HepG2 (cell line): ENCODE data around the gene CTPS2. TPM values are rescaled to one million over a fixed set of nuclear protein-coding genes. Genes with fewer than 3 reads are reported as not detected.

Experiments used
- ATAC-seq: fragments of 200-7000 bp; cut with Tn5 transposase; 3 replicates; pipeline ENCODE4 v1.9.1; 2020; ENCODE audit warnings: mild to moderate bottlenecking, moderate library complexity
- BruUV-seq: library from RNA; stranded (reverse); fragments of 400-500 nt; replicated peaks from 2 replicates; lab custom pipeline; 2021; lab: Mats Ljungman, UMichigan
- CTCF ChIA-PET: fragments of 300-600 bp; formaldehyde crosslinking; extraction: SDS; loops from one replicate; lab custom pipeline; 2021; ENCODE audit warnings: low total read pairs, inconsistent platforms, low intra/inter-chr PET ratio; lab: Yijun Ruan, JAX
- POLR2A ChIA-PET: fragments of 350-600 bp; sonication (Branson Sonifier 250); formaldehyde crosslinking; loops from one replicate; lab custom pipeline; 2020; ENCODE audit warnings: antibody characterized with exemption, inconsistent platforms; lab: Yijun Ruan, JAX
- DNase-seq: peaks from one replicate; pipeline ENCODE4 v3.0.0-alpha.2; 2015; ENCODE audit warnings: low spot score
- FAIRE-seq: peaks from 3 replicates; lab custom pipeline; 2011; peaks lifted over from hg19 to GRCh38; lab: Jason Lieb, UNC
- H2AFZ ChIP-seq: one replicate; pipeline ENCODE4 v1.6.1; 2011; ENCODE audit warnings: low read length, inconsistent platforms
- H3K27ac ChIP-seq: fragments of 300-600 bp; 3 replicates; pipeline ENCODE4 v1.8.0; 2011; ENCODE audit warnings: mixed run types, mild to moderate bottlenecking, mixed read lengths, low read length, inconsistent platforms; ENCODE audit not compliant: insufficient read depth; ENCODE audit errors: extremely low read length
- H3K27me3 ChIP-seq, 2 experiments: fragments of 200-600 bp in 1 of 2; 2 replicates in 1 of 2; 3 replicates in 1 of 2; pipeline versions ENCODE4 v1.6.0 to v1.8.0; 2011; ENCODE audit warnings: low read length in 2 of 2, mild to moderate bottlenecking in 2 of 2, moderate library complexity in 2 of 2, inconsistent platforms in 1 of 2; ENCODE audit not compliant: insufficient read depth in 2 of 2, control insufficient read depth in 1 of 2
- H3K36me3 ChIP-seq, 2 experiments: fragments of 200-600 bp in 1 of 2; replicated peaks in 1 of 2; 2 replicates in 1 of 2; 3 replicates in 1 of 2; pipeline versions ENCODE4 v1.5.1 to v1.8.0; 2011; ENCODE audit warnings: low read length in 2 of 2, inconsistent platforms in 1 of 2; ENCODE audit not compliant: insufficient read depth in 2 of 2, control insufficient read depth in 1 of 2
- H3K4me1 ChIP-seq: 2 replicates; pipeline ENCODE4 v1.5.1; 2012; ENCODE audit warnings: low read length, inconsistent platforms; ENCODE audit not compliant: insufficient read depth
- H3K4me2 ChIP-seq: 2 replicates; pipeline ENCODE4 v1.6.0; 2011; ENCODE audit warnings: low read depth, low read length, inconsistent platforms
- H3K4me3 ChIP-seq, 3 experiments: fragments of 200-600 bp in 1 of 3; sonication (generic), shearing (Covaris generic) in 1 of 3; replicated peaks in 1 of 3; 2 replicates each; pipeline ENCODE4 v1.5.1; 2011 to 2016; ENCODE audit warnings: low read length in 3 of 3, inconsistent platforms in 2 of 3, low read depth in 2 of 3, mild to moderate bottlenecking in 2 of 3, control low read depth in 1 of 3, mixed read lengths in 1 of 3; ENCODE audit not compliant: insufficient read depth in 1 of 3
- H3K79me2 ChIP-seq: one replicate; pipeline ENCODE4 v1.6.1; 2011; ENCODE audit warnings: low read length, inconsistent platforms; ENCODE audit not compliant: insufficient read depth
- H3K9ac ChIP-seq: 2 replicates; pipeline ENCODE4 v1.6.0; 2011; ENCODE audit warnings: mild to moderate bottlenecking, low read depth, low read length, inconsistent platforms; ENCODE audit not compliant: insufficient read depth
- H3K9me3 ChIP-seq: 2 replicates; pipeline ENCODE4 v1.5.1; 2012; ENCODE audit warnings: mild to moderate bottlenecking, low read length
- H4K20me1 ChIP-seq: 2 replicates; pipeline ENCODE4 v1.6.0; 2011; ENCODE audit warnings: inconsistent platforms, mild to moderate bottlenecking, low read length, moderate library complexity; ENCODE audit not compliant: insufficient read depth
- CSRNP2 ChIP-seq: sonication (generic); formaldehyde crosslinking; conservative IDR thresholded peaks from 2 replicates; pipeline ENCODE4 v1.8.0; 2022; ENCODE audit warnings: low read depth, missing genetic modification reagents
- GTF3A ChIP-seq: sonication (generic); formaldehyde crosslinking; conservative IDR thresholded peaks from 2 replicates; pipeline ENCODE4 v1.4.0; 2020; ENCODE audit warnings: mild to moderate bottlenecking, missing genetic modification reagents
- MEIS1 ChIP-seq: sonication (generic); formaldehyde crosslinking; IDR thresholded peaks from 2 replicates; pipeline ENCODE4 v1.9.0; 2021; ENCODE audit warnings: mild to moderate bottlenecking, missing genetic modification reagents, moderate library complexity, borderline replicate concordance
- POLR2AphosphoS2 ChIP-seq: IDR thresholded peaks from 2 replicates; pipeline ENCODE4 v1.6.1; 2011; ENCODE audit warnings: low read depth, low read length, improper control_type of control experiment
- SMARCC2 ChIP-seq: fragments of 450-650 bp; IDR thresholded peaks from 2 replicates; pipeline ENCODE4 v1.6.1; 2017; ENCODE audit warnings: antibody characterized with exemption, mild to moderate bottlenecking
- SRY ChIP-seq: sonication (generic); formaldehyde crosslinking; IDR thresholded peaks from 2 replicates; pipeline ENCODE4 v1.8.0; 2022; ENCODE audit warnings: mild to moderate bottlenecking, missing genetic modification reagents
- SUZ12 ChIP-seq: fragments of 150-350 bp; IDR thresholded peaks from 2 replicates; pipeline ENCODE4 v1.6.1; 2014; ENCODE audit warnings: low read depth, low read length
- TBP ChIP-seq: sonication (generic); formaldehyde crosslinking; IDR thresholded peaks from 2 replicates; pipeline ENCODE4 v1.5.0; 2020; ENCODE audit warnings: missing genetic modification reagents
- TFDP2 ChIP-seq: sonication (generic); formaldehyde crosslinking; IDR thresholded peaks from 2 replicates; pipeline ENCODE4 v1.4.0; 2020; ENCODE audit warnings: missing genetic modification reagents
- TMF1 ChIP-seq: sonication (generic); formaldehyde crosslinking; IDR thresholded peaks from 2 replicates; pipeline ENCODE4 v1.8.1; 2022; ENCODE audit warnings: low read depth, missing genetic modification reagents
- UBTF ChIP-seq: sonication (generic); formaldehyde crosslinking; IDR thresholded peaks from 2 replicates; pipeline ENCODE4 v1.4.0; 2020; ENCODE audit warnings: mild to moderate bottlenecking, missing genetic modification reagents
- ZBTB25 ChIP-seq: IDR thresholded peaks from 2 replicates; pipeline ENCODE4 v1.6.1; 2018; ENCODE audit warnings: missing genetic modification reagents
- ZBTB38 ChIP-seq: sonication (generic); formaldehyde crosslinking; IDR thresholded peaks from 2 replicates; pipeline ENCODE4 v1.5.1; 2020; ENCODE audit warnings: mild to moderate bottlenecking, missing genetic modification reagents
- ZNF512 ChIP-seq: sonication (generic); formaldehyde crosslinking; IDR thresholded peaks from 2 replicates; pipeline ENCODE4 v1.4.0; 2020; ENCODE audit warnings: mild to moderate bottlenecking, missing genetic modification reagents
- ZNF629 ChIP-seq: sonication (generic); formaldehyde crosslinking; conservative IDR thresholded peaks from 2 replicates; pipeline ENCODE4 v1.5.0; 2020; ENCODE audit warnings: missing genetic modification reagents
- ZNF773 ChIP-seq: sonication (generic); formaldehyde crosslinking; IDR thresholded peaks from 2 replicates; pipeline ENCODE4 v1.4.0; 2020; ENCODE audit warnings: missing genetic modification reagents, borderline replicate concordance
- ZSCAN9 ChIP-seq: IDR thresholded peaks from 2 replicates; pipeline ENCODE4 v1.6.1; 2016; ENCODE audit warnings: borderline replicate concordance
- WGBS: methylation state at CpG from one replicate; pipeline ENCODE4 v1.1.6; 2017; ENCODE audit warnings: low lambda C conversion rate; 5-methylcytosine and 5-hydroxymethylcytosine counted together
- in situ Hi-C: cut with HindIII; loops from 2 replicates; pipeline ENCODE4 v1.10.0; 2017; ENCODE audit warnings: low pct_unique_long_range_greater_than_20kb; ENCODE audit not compliant: extremely low pct_ligation_motif_present
- intact Hi-C: fragments of 100-400 bp; cut with micrococcal nuclease; formaldehyde crosslinking; loops from one replicate; pipeline ENCODE4 v1.10.0; 2022; ENCODE audit not compliant: unreplicated experiment
- polyA plus RNA-seq, 8 experiments: library from polyadenylated mRNA; depleted of rRNA in 3 of 8; stranded (reverse) in 7 of 8; unstranded in 1 of 8; fragments of >200 nt; fragmentation: Illumina TruSeq in 4 of 8; extraction: Trizol in 4 of 8; gene quantifications; 2 replicates each; pipeline versions ENCODE4 v1.2.1 to v1.2.3, GENCODE V29; 2011 to 2016; ENCODE audit warnings: low read depth in 4 of 8, missing spikeins in 1 of 8, mixed read lengths in 1 of 8; ENCODE audit not compliant: insufficient read depth in 1 of 8
- total RNA-seq, 5 experiments: library from RNA; depleted of rRNA; stranded (reverse); fragments of >200 nt; fragmentation: Illumina TruSeq; extraction: Trizol; gene quantifications; 2 replicates each; pipeline ENCODE4 v1.2.3, GENCODE V29; 2016; ENCODE audit warnings: low read depth in 1 of 5

Gene CTPS2
- total and polyA plus RNA-seq, 2 of the 13 experiments (the other 11 are each of a cell fraction or from before 2014, with no cell fraction given): 10.3 to 26.1 TPM

GRCh38 chrX:16665089-16665488, 47.4 kb downstream of the CTPS2 start (continued):
- no peak for TF ChIP-seq CSRNP2
- no peak for TF ChIP-seq ZNF512 (CRISPR knock-in tag)

GRCh38 chrX:16664626-16665025, 47.8 kb downstream of the CTPS2 start:
- Histone ChIP-seq H3K27me3 (no peaks in the 10 kb centered on the region), H3K4me2 (no peak overlapping the region), H3K4me3 (no peak overlapping the region), H3K27ac (no peak overlapping the region), H3K36me3 (peaks cover 3 to 18% of the 10 kb centered on the region in 2 experiments; a peak in 3 of 5 replicates), H3K4me1 (no peaks in the 10 kb centered on the region), H4K20me1 (no peaks in the 10 kb centered on the region), H3K79me2 (no peaks in the 10 kb centered on the region), H3K9me3 (no peaks in the 10 kb centered on the region), H3K9ac (no peak overlapping the region), H2AFZ (no peak overlapping the region)
- in situ Hi-C loops (loop anchor here (25.0 kb wide), 1 partner anchor 202 kb away; no protein-coding TSS in a partner anchor), intact Hi-C loops (no loop called here)
- WGBS: 94% methylated on average over 2 of the region's 2 CpGs
- POLR2A ChIA-PET: no interaction called here
- no peak for FAIRE-seq
- CTCF ChIA-PET: no interaction called here
- DNase-seq: no peak
- no peak for ATAC-seq
- BruUV-seq: no TSS peak
- TF ChIP-seq SMARCC2 (no peak), ZBTB38 (CRISPR knock-in tag) (no peak), ZNF773 (CRISPR knock-in tag) (no peak), POLR2AphosphoS2 (no peak), MEIS1 (CRISPR knock-in tag) (no peak), TFDP2 (no peak), ZSCAN9 (CRISPR knock-in tag) (no peak), SRY (CRISPR knock-in tag) (no peak), ZNF629 (CRISPR knock-in tag) (no peak), TMF1 (CRISPR knock-in tag) (no peak), ZBTB25 (no peak), TBP (no peak), UBTF (CRISPR knock-in tag) (no peak), GTF3A (CRISPR knock-in tag) (no peak), SUZ12 (no peak)
